ENCODE measurements around the gene ITPRID2. TPM values are rescaled to one million over a fixed set of nuclear protein-coding genes. Genes with fewer than 3 reads are reported as not detected.

The ITPRID2 gene
- total RNA-seq, 1 donor, result 286 TPM

- no peak for TF ChIP-seq CTCF (IDR thresholded peaks at IDR 0.05; ENCODE audit: insufficient read depth, low read length)
- no peak for DNase-seq (ENCODE audit: low read depth)
- no peak overlapping the region for H3K4me3 ChIP-seq (ENCODE audit: low read depth, low read length)
Observed at GRCh38 chr2:181889776-181890175, 1.8 kb upstream of the ITPRID2 start.

GRCh38 chr2:181890271-181890670 is 1.3 kb upstream of the ITPRID2 start:
- H3K4me3 ChIP-seq (ENCODE audit: low read depth, low read length), result no peak overlapping the region
- DNase-seq (ENCODE audit: low read depth), result no peak
- no peak for TF ChIP-seq CTCF (IDR thresholded peaks at IDR 0.05; ENCODE audit: insufficient read depth, low read length)

GRCh38 chr2:181891966-181892798 is 652 bp downstream of the ITPRID2 start:
- DNase-seq (ENCODE audit: low read depth), result peak; percentile 49
- peak overlapping the region; percentile 84 for H3K4me3 ChIP-seq (ENCODE audit: low read depth, low read length)
- peak; percentile 26 for TF ChIP-seq CTCF (IDR thresholded peaks at IDR 0.05; ENCODE audit: insufficient read depth, low read length)

GRCh38 chr2:181892799-181893435 is 1.4 kb downstream of the ITPRID2 start:
- TF ChIP-seq CTCF (IDR thresholded peaks at IDR 0.05; ENCODE audit: insufficient read depth, low read length), result no peak

GRCh38 chr2:181894381-181894780 is 2.9 kb downstream of the ITPRID2 start:
- peak overlapping the region; percentile 84 for H3K4me3 ChIP-seq (ENCODE audit: low read depth, low read length)
- no peak for TF ChIP-seq CTCF (IDR thresholded peaks at IDR 0.05; ENCODE audit: insufficient read depth, low read length)
- no peak for DNase-seq (ENCODE audit: low read depth)

More at GRCh38 chr2:181892799-181893435, 1.4 kb downstream of the ITPRID2 start:
- DNase-seq (ENCODE audit: low read depth), result peak; percentile 72
- H3K4me3 ChIP-seq (ENCODE audit: low read depth, low read length), result peak overlapping the region; percentile 84

- no peak for DNase-seq (ENCODE audit: low read depth)
- TF ChIP-seq CTCF (IDR thresholded peaks at IDR 0.05; ENCODE audit: insufficient read depth, low read length), result no peak
- H3K4me3 ChIP-seq (ENCODE audit: low read depth, low read length), result peak overlapping the region; percentile 29
Observed at GRCh38 chr2:181895818-181896217, 4.3 kb downstream of the ITPRID2 start.

Data from fibroblast of the aortic adventitia (primary cell).